Measurements from ENCODE around the gene SPG21. TPM values are rescaled to one million over a fixed set of nuclear protein-coding genes. Genes with fewer than 3 reads are reported as not detected.
"Not testable (repeated sequence)": the region's sequence is repeated elsewhere in the genome, so short reads cannot be mapped to it uniquely, and the experiment has no call there.

Gene SPG21
- polyA plus RNA-seq, 1 donor (not counting 4 experiments of a cell fraction or from before 2014, with no cell fraction given) = 62.9 TPM

GRCh38 chr15:65021488-65021887, 31.8 kb upstream of the SPG21 start:
- no peak overlapping the region for H3K4me3 ChIP-seq (ENCODE audit: control insufficient read depth in 2 of 3, extremely low read depth in 1 of 3, insufficient read depth in 2 of 3, low read depth in 1 of 3, low read length in 3 of 3)
- H3K79me2 ChIP-seq (ENCODE audit: control insufficient read depth, insufficient read depth, low read length) = no peaks in the 10 kb centered on the region
- no peak overlapping the region for H2AFZ ChIP-seq (ENCODE audit: control insufficient read depth, low read length)
- H3K9me3 ChIP-seq (ENCODE audit: control insufficient read depth, low read depth, low read length) = no peaks in the 10 kb centered on the region
- H3K27me3 ChIP-seq (ENCODE audit: control insufficient read depth, extremely low read depth, insufficient read depth, low read length) = no peaks in the 10 kb centered on the region
- peaks cover 14 to 15% of the 10 kb centered on the region in 2 experiments for H3K36me3 ChIP-seq (ENCODE audit: control insufficient read depth in 2 of 2, extremely low read depth in 1 of 2, insufficient read depth in 2 of 2, low read length in 2 of 2)
- dilution Hi-C loops (cut with MboI; ENCODE audit: extremely low pct_ligation_motif_present, low sequenced_read_pairs) = no loop called here
- H3K4me1 ChIP-seq (ENCODE audit: control insufficient read depth, extremely low read depth, insufficient read depth, low read length) = peaks cover 8% of the 10 kb centered on the region
- no peaks in the 10 kb centered on the region for H4K20me1 ChIP-seq (ENCODE audit: control insufficient read depth, extremely low read depth, insufficient read depth, low read length)
- no peak overlapping the region for H3K27ac ChIP-seq (ENCODE audit: control insufficient read depth, insufficient read depth, low read length)
- no peak overlapping the region for H3K4me2 ChIP-seq (ENCODE audit: control insufficient read depth, extremely low read depth, insufficient read depth, low read depth, low read length)
- DNase-seq (ENCODE audit: low read depth, low spot score) (no peak), FAIRE-seq (no peak)
- no peak overlapping the region for H3K9ac ChIP-seq (ENCODE audit: control insufficient read depth, extremely low read depth, insufficient read depth, low read length)
- no peak for TF ChIP-seq EZH2 (IDR thresholded peaks at IDR 0.05; ENCODE audit: low read length)
- no peaks in the 10 kb centered on the region for H3K9me1 ChIP-seq (ENCODE audit: control insufficient read depth, extremely low read depth, insufficient read depth, low read length)

DNA sequence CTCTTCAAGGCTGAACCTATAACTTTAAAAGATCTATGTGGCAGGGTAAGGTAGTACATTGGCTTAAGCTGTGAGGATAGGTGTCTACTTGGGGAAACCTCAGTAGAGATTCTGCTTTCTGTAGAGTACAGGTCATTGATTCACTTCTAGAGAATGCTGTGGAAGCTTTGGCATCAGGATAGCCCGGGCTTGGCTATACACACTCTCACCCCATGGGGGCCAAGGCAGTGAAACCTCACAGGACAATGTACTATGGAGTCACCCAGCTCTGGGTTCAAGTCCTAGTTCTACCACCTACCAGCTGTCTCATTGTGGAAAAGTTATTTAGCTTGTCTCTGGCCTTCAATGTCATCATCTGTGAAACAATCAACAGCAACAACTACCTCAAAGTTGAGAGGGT, 30.7 kb upstream of the SPG21 start:
- no peak overlapping the region for H2AFZ ChIP-seq (ENCODE audit: control insufficient read depth, low read length)

GRCh38 chr15:65011198-65011597, 21.5 kb upstream of the SPG21 start:
- H4K20me1 ChIP-seq (ENCODE audit: control insufficient read depth, extremely low read depth, insufficient read depth, low read length); H3K4me1 ChIP-seq (ENCODE audit: control insufficient read depth, extremely low read depth, insufficient read depth, low read length); H3K27me3 ChIP-seq (ENCODE audit: control insufficient read depth, extremely low read depth, insufficient read depth, low read length); H3K4me3 ChIP-seq (ENCODE audit: control insufficient read depth in 2 of 3, extremely low read depth in 1 of 3, insufficient read depth in 2 of 3, low read depth in 1 of 3, low read length in 3 of 3); dilution Hi-C loops (cut with MboI; ENCODE audit: extremely low pct_ligation_motif_present, low sequenced_read_pairs); H3K4me2 ChIP-seq (ENCODE audit: control insufficient read depth, extremely low read depth, insufficient read depth, low read depth, low read length); H3K9ac ChIP-seq (ENCODE audit: control insufficient read depth, extremely low read depth, insufficient read depth, low read length); H3K9me3 ChIP-seq (ENCODE audit: control insufficient read depth, low read depth, low read length); H3K79me2 ChIP-seq (ENCODE audit: control insufficient read depth, insufficient read depth, low read length); FAIRE-seq; H3K27ac ChIP-seq (ENCODE audit: control insufficient read depth, insufficient read depth, low read length); DNase-seq (ENCODE audit: low read depth, low spot score); H2AFZ ChIP-seq (ENCODE audit: control insufficient read depth, low read length); H3K9me1 ChIP-seq (ENCODE audit: control insufficient read depth, extremely low read depth, insufficient read depth, low read length): not testable (repeated sequence)
- H3K36me3 ChIP-seq (ENCODE audit: control insufficient read depth in 2 of 2, extremely low read depth in 1 of 2, insufficient read depth in 2 of 2, low read length in 2 of 2) = peaks cover 12 to 15% of the 10 kb centered on the region in 2 experiments

More for the DNA sequence above, 30.7 kb upstream of the SPG21 start:
- no peak for DNase-seq (ENCODE audit: low read depth, low spot score)
- Histone ChIP-seq H3K4me3 (ENCODE audit: control insufficient read depth in 2 of 3, extremely low read depth in 1 of 3, insufficient read depth in 2 of 3, low read depth in 1 of 3, low read length in 3 of 3) (no peak overlapping the region), H3K36me3 (ENCODE audit: control insufficient read depth in 2 of 2, extremely low read depth in 1 of 2, insufficient read depth in 2 of 2, low read length in 2 of 2) (peaks cover 11 to 20% of the 10 kb centered on the region in 2 experiments), H3K27me3 (ENCODE audit: control insufficient read depth, extremely low read depth, insufficient read depth, low read length) (no peaks in the 10 kb centered on the region), H3K9me1 (ENCODE audit: control insufficient read depth, extremely low read depth, insufficient read depth, low read length) (no peaks in the 10 kb centered on the region), H3K9me3 (ENCODE audit: control insufficient read depth, low read depth, low read length) (no peaks in the 10 kb centered on the region), H3K27ac (ENCODE audit: control insufficient read depth, insufficient read depth, low read length) (no peak overlapping the region), H3K4me2 (ENCODE audit: control insufficient read depth, extremely low read depth, insufficient read depth, low read depth, low read length) (no peak overlapping the region), H3K4me1 (ENCODE audit: control insufficient read depth, extremely low read depth, insufficient read depth, low read length) (peaks cover 7% of the 10 kb centered on the region), H3K9ac (ENCODE audit: control insufficient read depth, extremely low read depth, insufficient read depth, low read length) (no peak overlapping the region), H4K20me1 (ENCODE audit: control insufficient read depth, extremely low read depth, insufficient read depth, low read length) (no peaks in the 10 kb centered on the region), H3K79me2 (ENCODE audit: control insufficient read depth, insufficient read depth, low read length) (no peaks in the 10 kb centered on the region)
- dilution Hi-C loops (cut with MboI; ENCODE audit: extremely low pct_ligation_motif_present, low sequenced_read_pairs) = no loop called here
- FAIRE-seq = no peak
- no peak for TF ChIP-seq EZH2 (IDR thresholded peaks at IDR 0.05; ENCODE audit: low read length)
- TF ChIP-seq, protein P1, sequence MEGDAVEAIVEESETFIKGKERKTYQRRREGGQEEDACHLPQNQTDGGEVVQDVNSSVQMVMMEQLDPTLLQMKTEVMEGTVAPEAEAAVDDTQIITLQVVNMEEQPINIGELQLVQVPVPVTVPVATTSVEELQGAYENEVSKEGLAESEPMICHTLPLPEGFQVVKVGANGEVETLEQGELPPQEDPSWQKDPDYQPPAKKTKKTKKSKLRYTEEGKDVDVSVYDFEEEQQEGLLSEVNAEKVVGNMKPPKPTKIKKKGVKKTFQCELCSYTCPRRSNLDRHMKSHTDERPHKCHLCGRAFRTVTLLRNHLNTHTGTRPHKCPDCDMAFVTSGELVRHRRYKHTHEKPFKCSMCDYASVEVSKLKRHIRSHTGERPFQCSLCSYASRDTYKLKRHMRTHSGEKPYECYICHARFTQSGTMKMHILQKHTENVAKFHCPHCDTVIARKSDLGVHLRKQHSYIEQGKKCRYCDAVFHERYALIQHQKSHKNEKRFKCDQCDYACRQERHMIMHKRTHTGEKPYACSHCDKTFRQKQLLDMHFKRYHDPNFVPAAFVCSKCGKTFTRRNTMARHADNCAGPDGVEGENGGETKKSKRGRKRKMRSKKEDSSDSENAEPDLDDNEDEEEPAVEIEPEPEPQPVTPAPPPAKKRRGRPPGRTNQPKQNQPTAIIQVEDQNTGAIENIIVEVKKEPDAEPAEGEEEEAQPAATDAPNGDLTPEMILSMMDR (optimal IDR thresholded peaks at IDR 0.05 in 1 of 3, IDR thresholded peaks at IDR 0.05 in 1 of 3, conservative IDR thresholded peaks at IDR 0.05 in 1 of 3; ENCODE audit: extremely low read depth in 1 of 3, insufficient read depth in 2 of 3, low read length in 3 of 3) = no peak
